ENCODE results near the gene CCM2.
"Not testable (repeated sequence)": the region's sequence is repeated elsewhere in the genome, so short reads cannot be mapped to it uniquely, and the experiment has no call there.

CCM2 gene

DNA sequence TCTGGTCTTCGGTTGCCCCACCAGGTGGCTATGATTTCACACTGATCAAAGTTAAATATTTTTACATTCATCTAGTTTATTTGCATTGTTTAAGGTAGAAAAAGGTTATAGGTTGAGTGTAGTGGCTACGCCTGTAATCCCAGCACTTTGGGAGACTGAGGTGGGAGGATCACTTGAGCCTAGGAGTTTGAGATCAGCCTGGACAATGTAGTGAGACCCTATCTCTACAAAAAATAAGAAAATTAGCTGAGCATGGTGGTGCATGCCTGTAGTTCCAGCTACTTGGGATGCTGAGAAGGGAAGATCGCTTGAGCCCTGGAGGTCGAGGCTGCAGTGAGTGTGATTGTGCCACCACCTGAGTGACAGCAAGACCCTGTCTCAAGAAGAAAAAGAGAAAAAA, 3.8 kb downstream of the CCM2 start:
- no peak for DNase-seq

DNA sequence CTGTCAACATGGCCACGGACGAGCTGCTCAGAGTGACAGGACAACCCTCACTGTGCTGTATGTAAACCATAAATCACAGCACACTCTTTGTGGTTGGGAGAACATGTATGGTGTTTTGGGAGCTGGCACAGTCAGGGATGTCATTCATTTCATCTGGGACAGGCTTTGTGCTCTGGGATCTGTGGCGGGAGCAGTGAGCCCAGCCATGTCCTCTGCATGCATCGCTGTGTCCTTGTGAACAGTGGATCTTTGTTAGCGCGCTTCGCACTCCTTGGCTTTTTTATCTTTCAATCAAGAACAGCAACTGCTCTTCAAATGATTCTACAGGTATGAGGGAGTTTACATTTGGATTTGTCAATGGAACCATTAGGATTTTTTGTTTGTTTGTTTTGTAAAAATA, 7.1 kb downstream of the CCM2 start:
- DNase-seq: no peak

DNA sequence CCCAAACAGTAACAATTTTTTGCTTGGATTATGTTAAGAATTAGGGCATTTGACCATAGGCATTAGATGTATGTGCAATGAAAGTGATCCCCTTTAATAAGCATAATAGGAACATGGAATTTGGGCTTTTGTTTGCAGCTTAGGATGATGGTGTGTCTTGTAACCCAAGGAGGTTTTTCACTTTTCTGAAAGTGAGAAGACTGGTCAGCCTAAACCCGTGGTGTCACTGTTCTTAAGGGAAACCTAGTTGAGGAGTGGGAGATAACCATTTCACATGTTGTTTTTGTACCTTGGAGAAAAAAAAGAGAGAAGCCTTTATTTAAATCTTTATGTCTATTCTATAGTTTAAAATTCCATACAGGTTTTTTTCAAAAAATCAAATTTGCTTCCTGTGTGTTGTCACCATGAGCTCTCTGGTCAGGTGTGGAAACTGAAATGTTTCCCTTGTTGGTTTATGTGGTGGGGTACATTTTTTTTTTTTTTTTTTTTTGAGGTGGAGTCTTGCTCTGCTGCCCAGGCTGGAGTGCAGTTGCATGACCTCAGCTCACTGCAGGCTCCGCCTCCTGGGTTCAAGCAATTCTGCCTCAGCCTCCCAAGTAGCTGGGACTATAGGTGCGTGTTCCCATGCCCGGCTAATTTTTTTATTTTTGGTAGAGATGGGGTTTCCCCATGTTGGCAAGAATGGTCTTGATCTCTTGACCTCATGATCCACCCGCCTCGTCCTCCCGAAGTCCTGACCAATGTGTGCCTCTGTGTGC, 7.7 kb downstream of the CCM2 start:
- no peak for DNase-seq

DNA sequence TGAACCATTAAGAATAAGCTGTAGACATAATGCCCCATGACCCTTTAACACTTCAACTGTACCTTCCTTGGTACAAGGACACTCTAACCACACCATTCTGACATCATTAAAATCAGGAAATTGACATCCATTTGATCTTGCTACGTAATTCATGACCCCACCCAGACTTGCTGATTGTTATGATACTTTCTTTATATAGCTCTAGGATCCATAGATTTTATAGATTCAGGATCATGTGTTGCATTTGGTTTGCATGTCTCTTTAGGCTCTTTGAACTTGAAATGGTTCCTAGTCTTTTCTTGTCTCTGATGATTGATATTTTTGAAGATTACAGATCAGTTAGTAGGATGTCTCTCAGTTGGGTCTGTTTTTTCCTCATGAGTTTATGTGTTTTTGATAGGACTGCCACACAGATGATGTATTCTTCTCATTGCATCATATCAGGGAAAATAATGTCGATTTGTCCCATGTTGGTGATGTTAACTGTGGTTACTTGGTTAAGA, 13.5 kb downstream of the CCM2 start:
- DNase-seq: no peak

DNA sequence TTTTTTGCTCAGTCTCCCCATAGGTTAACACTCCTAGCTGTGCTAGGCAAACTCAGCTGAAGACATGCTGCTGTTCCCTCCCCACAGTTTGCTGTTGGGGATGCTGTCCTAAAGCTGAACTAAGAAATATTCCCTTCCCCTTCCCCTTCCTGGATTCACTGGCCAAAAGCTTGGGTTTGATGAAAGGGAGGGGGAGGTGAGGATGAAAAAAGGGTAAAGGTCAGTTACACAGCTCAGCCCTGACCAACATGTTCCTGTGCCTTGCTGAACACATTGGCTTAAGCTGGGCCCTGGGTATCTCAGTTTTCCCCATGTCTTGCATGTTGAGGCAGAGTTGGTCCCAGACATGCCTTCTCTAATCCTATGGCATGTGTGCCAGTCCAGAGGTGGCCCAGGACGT, 15.3 kb downstream of the CCM2 start:
- no peak for DNase-seq

DNA sequence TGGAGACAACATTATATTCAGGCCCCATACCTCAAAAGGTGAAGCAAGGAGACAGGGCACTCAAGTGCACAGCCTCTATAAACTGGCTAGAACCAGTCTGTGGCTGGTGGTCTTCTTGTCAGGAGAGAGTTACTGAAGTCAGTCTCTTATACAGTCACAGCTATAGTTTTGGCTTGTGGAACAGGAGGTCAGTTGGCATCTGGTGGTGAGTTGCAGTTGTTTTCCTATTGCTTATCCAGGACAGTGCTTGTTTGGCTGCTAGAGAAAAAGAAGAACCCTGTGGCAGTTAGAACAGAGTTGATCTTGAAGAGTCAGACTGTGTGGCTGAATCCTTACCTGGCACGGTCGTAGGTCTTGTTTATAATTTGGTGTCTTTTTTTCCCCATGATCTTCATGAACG, 17.3 kb downstream of the CCM2 start:
- DNase-seq: no peak

DNA sequence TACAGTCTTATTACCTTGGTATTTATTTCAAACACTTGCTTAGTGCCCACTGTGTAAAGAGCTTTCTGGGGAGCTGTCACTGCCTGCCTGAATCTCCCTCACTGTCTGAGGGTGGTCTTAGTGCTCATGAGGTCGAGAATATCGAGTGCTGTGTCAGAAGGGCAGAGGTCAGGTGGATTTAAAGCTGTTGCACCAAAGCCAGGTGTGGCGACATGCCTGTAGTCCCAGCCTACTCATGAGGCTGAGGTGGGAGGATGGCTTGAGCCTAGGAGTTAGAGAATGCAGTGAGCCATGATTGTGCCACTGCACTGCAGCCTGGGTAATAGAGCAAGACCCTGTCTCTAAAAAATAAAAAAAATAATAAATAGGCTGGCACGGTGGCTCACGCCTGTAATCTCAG, 20.9 kb downstream of the CCM2 start:
- no peak for DNase-seq

DNA sequence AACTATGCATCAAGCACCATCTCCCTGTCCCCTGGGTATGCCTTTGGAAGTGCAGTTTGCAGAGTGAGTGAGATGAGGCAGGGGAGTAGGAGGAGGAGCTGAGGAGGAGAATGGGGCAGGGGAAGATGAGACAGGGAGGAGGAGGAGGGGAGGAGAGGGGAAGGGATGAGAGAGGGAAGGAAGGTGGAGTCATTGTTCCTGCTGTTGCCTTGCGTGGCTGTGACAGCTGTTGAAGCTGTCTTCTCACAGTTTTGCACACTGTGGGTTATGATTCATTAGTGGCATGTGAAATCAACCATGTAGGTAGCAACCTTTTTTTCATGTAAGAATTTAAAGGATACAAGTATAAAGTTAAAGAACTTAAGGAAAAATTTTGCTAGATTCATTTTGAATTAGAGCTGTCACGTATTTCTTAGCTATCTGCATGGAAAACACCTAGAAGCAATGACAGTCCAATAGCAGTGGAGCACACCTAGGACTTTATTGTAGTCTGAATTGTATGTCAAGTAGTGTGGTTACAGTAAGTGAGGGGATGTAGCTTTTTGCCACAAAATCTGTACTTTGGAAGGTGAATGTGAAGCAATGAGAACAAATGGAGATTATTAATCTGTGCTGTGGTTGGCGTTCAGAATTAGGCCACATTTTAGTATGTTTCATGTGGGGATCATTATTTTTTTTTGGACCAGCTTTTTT, 21.7 kb downstream of the CCM2 start:
- peak; percentile 59 for DNase-seq

DNA sequence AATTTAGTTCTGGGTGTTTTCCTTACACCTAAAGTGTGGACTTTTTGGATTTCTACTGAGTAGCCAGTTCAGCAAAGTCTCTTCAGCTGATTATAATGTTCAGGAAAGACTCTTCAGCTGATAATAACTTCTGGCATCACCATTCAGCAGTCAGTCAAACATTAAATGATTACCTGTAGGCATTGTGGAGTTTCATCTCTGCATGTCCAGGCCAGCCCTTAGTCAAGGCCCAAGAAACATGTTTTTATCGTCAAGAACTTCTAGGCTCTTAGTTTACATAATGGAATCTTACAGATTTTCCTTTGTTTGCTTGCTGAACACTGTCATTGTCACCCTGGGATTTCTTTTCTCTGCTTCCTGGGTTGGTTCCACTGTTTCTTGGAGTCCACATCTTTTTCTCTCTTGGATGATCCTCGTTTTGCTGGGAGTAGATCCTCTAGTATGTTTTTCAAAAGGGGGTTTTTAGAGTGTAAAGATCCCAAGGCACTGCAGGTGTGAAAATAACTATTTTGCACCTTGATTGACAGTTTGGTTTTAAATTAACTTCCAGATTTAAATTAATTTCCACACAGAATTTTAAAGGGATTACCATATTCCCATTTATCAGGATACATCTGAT, 24.2 kb downstream of the CCM2 start:
- no peak for DNase-seq

DNA sequence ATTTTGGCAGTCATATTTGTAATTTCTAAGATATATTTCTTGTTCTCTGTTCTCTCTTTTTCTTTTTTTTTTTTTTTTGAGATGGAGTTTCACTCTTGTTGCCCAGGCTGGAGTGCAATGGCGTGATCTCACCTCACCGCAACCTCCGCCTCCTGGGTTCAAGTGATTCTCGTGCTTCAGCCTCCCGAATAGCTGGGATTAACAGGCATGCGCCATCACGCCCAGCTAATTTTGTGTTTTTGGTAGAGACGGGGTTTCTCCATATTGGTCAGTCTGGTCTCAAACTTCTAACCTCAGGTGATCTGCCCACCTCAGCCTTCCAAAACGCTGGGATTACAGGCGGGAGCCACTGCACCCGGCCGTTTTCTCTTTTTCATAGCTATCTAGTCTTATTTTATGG, 25.5 kb downstream of the CCM2 start:
- not testable (repeated sequence) for DNase-seq

DNA sequence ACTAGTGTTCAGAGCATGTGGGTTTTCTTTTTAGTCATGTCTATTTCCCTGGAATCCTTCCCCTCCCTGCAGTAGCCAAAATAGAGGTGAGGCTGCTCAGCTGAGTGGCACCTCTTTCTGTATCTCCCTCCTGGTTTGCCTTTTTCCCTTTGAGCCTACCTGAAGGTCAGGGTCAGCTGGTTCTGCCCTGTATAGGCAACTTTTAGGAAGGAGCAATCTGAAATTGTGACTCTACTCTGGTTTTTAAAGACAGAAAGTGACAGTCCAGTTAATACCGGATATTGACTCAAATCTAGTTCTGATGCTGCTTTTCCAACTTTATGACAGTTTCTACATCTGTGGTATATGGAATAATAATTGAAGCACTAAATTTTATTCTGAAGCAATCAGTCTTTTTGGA, 26.0 kb downstream of the CCM2 start:
- DNase-seq: peak; percentile 53

DNA sequence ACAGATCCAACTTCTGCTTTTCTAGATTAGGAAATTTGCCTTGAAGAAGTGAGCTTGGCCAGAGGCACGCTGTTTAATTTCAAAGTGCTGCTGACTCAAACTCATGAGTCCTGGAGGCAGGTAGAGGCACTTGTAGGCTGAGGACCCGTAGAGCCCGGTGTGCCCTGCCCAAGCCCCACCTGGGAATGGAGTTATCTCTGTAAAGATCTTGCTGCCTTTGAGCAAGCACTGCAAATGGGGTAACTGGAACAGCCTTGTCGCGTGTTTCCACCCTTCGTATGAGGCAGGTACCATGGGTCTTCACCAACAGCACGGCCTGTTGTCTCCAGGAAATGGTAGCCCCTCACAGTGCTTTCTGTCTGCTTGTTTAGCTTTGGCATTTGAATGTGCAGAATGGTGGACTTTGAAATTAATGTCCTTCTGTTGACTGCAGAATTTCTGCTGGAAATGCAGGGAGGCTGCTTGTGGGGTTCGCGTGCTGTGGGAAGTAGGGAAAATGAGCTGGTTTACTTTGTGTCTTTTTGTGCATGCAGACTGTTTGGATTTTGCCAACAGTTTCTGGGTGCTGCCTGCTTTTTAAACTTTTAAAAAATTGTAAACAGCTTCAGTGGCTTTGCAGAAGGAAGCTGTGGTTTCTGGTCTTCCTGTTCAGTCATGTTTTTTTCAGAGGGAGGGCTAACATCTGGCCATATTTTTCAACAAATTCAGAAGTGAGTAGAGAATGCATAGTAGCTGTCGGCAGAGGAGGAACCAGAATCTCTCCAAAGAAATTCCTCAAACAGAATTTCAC, 27.2 kb downstream of the CCM2 start:
- DNase-seq: peak; percentile 72

DNA sequence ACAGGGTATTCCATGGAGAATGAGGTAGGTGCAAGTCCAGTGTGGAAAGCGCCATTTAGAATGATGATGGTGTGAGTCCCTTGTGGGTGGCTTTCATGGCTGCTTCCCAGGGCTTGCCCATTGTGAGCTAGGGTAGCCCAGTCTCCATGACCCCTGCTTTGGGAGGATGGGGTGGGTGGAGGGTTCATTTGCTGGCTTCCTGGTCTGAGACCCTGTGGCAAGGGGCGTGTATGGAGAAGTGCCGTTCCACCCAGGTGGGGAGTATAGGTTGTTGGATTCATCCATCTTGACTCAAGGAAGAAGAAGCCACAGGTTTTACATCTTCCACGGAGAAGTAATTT, 27.7 kb downstream of the CCM2 start:
- DNase-seq: no peak

DNA sequence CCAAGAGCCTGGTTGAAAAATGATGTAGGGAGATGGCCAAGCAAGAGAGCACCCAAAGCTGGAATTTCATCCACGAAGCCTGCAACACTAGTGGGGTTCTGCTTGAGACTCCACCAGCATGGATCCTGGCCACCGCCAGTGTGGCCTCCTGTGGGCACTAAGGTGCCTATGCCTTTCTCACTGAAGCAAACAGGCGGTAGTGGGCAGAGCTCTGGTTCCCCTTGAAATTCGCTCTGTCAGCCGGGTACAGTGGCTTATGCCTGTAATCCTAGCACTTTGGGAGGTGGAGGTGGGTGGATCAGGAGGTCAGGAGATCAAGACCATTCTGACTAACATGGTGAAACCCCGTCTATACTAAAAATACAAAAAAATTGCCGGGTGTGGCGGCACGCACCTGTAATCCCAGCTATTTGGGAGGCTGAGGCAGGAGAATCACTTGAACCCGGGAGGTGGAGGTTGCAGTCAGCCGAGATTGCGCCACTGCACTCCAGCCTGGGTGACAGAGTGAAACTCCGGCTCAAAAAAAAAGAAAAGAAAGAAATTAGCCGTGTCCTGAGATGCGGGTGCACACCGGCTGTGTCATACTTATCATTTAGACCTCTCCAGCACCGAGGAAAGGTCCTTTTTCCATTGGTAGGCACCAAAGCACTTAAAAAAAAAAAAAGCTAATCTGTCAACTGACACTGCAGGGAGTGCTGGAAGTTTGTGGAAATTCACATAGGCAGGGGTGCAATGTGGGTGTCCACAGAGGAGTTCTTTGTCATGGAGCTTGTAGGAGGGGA, 28.3 kb downstream of the CCM2 start:
- DNase-seq: no peak

DNA sequence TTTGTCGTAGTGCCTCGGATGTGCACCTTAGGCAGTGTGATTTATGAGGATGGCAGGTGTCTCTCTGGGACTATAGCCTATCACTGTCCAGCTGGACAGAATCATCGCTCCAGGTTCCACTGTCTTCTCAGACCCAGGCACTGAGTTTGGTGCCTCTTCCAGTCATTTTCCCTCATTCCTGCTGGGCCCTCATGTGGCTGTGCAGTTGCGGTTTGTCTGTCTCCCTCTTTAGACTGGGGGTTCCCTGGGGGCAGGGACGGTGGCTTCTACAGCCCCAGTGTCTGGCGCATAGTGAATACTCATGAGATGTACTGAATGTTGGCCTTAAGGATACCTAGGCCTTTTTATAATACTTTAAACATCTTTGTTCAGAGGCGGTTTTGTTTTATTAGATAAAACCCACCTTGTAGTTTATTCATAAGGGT, 28.9 kb downstream of the CCM2 start:
- no peak for DNase-seq

DNA sequence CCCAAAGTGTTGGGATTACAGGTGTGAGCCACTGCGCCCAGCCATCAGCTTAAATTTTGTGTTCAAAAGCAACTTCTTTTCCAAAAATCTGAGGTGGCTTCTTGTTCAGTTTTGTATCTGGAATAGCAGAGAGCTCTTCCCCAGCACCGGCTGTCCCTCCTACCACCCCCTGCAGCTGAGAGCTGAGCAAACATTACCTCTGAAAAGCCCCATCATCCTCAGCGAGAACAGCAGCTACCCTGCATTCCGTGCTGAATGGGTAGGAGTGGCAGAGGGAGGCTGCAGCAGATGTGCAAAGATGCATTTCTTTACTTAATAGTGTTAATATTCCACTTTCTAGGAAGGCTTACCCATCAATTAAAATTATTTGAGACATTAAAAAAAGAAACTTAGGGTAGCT, 31.8 kb downstream of the CCM2 start:
- no peak for DNase-seq

DNA sequence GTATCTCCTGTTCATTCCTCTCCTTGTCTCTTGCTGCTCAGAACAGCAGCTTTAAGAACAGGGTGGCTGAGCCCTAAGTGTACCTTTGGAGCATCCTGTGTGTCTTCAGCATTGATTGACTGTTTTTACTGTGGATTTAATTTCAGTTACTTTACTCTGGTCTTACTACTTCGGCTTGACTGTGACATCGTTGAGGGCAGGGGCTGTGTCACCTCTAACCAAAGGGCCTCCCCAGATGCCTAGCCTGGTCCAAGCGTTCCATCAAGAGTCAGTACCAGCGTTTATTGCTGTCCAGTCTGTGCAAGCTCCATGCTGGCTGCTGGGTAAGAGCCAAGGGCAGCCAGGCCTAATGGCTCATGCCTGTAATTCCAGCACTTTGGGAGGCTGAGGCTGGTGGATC, 32.4 kb downstream of the CCM2 start:
- no peak for DNase-seq

DNA sequence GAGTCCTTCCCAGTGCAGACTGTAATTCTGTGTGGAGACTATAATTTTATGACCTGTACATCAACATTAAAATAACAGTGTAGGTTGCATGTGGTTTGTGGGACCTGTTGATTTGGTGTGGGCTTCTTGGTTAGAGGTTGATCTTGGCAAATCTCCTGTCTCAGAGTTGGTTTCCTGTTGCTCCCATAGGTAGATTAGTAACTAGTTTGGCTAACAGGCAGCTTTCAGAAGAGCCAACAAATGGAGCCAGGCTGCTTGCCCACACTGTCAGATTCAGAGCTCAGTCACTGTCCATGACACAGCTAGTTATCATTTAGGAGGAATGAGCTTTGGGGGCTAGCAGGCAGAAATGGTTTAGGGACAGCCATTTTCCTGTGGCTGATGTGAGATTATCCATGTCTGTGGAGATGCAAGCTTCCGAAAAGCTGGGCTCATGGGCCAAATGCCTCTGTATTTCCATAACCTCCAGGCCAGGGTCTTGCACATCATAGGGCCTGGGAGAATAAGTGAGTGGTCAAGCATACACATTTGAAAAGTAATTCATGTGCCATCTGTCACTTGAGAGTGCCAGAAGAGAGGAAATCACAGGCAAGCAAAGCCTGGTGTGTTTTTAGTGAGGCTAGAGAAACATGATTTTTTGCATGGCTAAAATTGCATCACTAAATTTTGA, 33.4 kb downstream of the CCM2 start:
- peak; percentile 32 for DNase-seq

DNA sequence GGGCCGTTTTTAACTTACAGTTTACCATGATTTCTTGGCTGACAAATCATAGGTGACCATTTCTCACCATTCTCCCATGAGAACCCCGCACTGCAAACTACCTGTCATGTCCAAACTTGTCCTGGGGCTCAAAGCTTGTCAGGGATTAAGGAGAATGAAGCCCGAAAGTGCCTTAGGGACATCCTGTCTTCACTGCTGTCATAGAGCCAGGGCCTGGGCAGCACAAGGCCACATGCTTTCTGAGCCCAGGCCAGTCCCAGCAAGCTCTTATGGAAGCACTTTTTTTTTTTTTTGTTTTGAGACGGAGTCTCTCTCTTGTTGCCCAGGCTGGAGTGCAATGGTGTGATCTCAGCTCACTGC, 33.9 kb downstream of the CCM2 start:
- no peak for DNase-seq

DNA sequence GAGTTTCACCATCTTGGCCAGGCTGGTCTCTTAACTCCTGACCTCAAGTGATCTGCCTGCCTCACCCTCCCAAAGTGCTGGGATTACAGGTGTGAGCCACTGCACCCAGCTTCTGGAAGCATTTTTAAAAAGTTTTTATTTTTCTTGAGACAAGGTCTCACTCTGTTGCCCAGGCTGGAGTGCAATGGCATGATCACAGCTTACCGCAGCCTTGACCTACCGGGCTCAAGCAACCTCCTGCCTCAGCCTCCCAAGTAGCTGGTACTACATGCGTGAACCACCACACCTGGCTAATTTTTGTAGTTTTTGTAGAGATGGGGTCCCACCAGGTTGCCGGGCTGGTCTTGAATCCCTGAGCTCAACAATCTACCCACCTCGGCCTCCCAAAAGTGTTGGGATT, 34.7 kb downstream of the CCM2 start:
- DNase-seq: not testable (repeated sequence)

DNA sequence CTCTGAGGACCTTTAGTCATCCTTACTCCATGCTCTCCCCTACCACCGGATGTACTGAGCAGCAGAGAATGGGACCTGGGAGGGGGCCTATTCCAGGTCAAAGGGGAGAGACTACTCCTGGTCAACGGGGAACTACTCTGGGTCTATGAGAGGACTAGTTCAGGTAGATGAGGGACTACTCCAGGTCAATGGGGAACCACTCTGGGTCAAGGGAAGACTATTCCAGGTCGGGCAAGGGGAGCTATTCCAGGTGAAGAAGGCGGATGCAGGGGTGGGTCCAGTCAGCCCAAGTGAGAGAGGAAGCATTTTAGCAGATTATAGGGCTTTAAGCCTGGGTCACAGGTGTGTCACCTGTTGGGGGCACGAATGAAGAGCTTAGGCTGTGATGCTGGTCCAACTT, 35.4 kb downstream of the CCM2 start:
- no peak for DNase-seq

DNA sequence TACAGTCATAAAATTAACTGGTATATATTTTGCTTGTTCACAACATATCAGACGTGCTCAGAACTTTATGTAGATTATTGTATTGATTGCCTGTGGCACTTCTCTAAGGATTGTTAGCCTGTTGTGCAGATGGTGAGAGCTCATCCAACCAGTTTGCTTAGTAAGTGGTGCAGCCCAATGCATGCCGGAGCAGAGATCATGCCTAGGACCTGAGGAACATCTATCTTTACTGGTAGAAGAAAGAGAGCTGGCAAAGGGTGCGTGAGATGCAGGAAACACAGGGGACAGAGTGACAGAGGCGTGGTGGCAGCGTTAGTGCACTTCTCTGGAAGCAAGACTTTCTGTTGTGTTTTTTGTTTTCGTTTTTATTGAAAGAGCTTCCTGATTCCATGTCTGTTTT, 35.9 kb downstream of the CCM2 start:
- DNase-seq: no peak
